GM18517 (cell line): ENCODE results near the gene SCLT1.
"Not testable (repeated sequence)": the region's sequence is repeated elsewhere in the genome, so short reads cannot be mapped to it uniquely, and the experiment has no call there.

ENCODE experiments used
- ATAC-seq: cut with Tn5 transposase; IDR thresholded peaks from one replicate; pipeline ENCODE4 v1.9.1; 2021; ENCODE audit warnings: mild to moderate bottlenecking, moderate library complexity; ENCODE audit not compliant: unreplicated experiment

SCLT1 gene

GRCh38 chr4:129077326-129077725 lies 16.0 kb downstream of the SCLT1 start:
- no peak for ATAC-seq

GRCh38 chr4:129069537-129069936 lies 23.8 kb downstream of the SCLT1 start:
- ATAC-seq, result not testable (repeated sequence)

DNA sequence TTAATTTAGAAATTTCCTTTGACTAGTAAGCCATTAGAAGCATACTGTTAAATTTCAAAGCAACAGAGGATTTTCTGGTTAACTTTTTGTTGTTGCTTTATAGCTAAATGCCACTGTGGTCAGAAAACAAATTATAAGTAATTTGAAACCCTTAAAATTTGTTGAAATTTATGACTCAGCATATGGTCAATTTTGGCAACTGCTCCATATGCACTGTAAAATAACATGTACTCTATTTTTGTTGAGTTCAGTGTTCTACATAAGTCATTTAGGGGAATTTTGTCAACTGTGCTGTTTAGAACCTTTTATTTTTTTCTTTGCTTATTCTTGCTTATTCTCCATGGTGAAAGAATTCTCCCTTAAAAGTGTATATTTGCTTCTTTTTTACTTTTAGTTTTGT lies 28.6 kb downstream of the SCLT1 start:
- no peak for ATAC-seq

GRCh38 chr4:129063640-129064039 lies 29.7 kb downstream of the SCLT1 start:
- ATAC-seq, result no peak

- ATAC-seq, result no peak
These were observed 30.8 kb downstream of the SCLT1 start for GRCh38 chr4:129062580-129062979.

- ATAC-seq, result no peak
These were observed 34.3 kb downstream of the SCLT1 start for GRCh38 chr4:129059028-129059427.

- no peak for ATAC-seq
These were observed 47.0 kb downstream of the SCLT1 start for GRCh38 chr4:129046055-129046959.

GRCh38 chr4:129043523-129043922 lies 49.8 kb downstream of the SCLT1 start:
- no peak for ATAC-seq

- ATAC-seq, result no peak
These were observed 52.9 kb downstream of the SCLT1 start for GRCh38 chr4:129040471-129040870.

GRCh38 chr4:129037093-129037492 lies 56.2 kb downstream of the SCLT1 start:
- ATAC-seq, result no peak

- ATAC-seq, result no peak
These were observed 78.5 kb downstream of the SCLT1 start for GRCh38 chr4:129014566-129015509.

GRCh38 chr4:129008096-129008495 lies 85.2 kb downstream of the SCLT1 start:
- ATAC-seq, result no peak

DNA sequence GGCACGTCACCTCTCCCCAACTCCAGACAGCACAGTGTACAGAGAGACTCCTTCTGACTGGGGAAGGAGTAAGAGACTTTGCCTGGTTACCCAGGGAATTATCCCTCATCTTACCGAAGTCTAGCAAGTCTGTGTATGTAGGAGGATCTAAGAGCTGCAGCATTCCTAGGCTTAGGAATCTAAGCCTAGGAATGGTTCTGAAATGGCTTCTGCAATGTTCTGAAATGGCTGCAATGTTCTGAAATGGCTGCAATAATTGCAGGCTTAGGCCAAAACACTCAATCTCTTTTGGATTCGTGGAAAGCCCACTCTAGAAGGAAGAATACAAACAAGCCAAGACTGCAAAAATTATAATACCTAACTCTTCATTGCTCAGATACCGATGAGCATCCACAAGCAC lies 106.4 kb downstream of the SCLT1 start:
- no peak for ATAC-seq

DNA sequence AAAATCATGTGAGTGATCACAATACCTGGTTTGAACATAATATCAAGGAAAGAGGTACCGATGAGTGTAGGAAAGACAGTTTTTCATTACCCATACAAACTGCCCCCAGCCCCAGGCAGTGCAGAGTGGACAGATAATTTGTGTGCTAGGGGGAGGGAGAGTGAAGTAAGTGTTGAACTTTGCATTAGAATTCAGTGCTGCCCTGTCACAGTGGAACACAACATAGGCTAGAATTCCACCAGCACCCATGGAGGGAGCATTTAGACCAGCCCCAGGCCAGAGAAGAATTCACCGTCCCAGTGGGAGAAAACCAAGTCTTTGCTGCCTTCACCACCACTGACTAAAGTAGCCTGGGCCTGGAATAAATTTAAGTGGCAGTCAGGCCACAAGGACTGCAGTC lies 107.3 kb downstream of the SCLT1 start:
- ATAC-seq, result no peak

DNA sequence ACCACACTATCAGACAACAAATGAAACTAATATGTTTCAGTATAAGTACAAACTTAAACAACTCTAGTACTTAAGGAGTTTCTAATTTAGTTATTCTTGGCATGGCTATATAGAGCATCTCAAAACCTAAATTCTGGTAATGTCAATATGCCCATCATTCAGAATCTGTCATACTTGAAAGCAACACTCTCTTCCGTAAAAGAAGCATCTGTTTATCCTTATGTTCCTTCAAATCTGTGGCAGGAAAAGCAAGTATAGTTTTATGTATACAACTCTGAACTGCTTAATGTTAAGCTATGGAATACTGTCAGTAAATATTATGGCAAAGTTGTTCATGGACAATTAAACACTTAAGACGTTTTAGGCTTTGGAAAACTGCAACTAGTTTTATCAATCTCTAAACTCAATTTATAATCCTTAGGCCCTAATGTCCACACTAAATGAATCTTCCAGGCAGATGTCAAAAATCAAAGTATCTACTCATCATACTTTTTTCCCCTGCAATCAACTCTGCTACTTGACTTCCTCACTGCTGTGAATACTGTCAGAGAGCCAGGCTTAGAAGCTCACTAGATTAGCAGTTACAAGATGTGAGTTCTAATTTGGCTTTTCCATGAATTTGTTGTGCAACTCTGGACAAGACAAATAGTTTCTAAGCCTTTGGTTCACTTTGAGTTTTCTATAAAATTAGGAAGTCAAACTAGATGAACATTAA lies 109.4 kb downstream of the SCLT1 start:
- no peak for ATAC-seq

DNA sequence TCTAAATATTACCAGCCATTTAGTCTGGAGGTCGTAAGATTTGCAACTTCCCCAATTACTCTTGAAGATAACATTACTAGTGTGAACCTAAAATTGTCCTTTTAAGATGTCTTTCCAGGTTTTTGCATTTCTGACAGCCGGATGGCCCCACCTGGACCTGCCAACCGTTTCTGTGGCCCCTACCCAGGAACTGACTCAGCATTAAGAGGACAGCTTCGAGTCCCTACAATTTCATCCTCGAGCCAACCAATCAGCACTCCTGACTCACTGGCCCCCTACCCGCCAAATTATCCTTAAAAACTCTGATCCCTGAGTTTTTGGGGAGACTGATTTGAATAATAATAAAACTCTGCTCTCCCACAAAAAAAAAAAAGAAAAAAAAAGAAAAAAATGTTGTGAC lies 112.0 kb downstream of the SCLT1 start:
- no peak for ATAC-seq

DNA sequence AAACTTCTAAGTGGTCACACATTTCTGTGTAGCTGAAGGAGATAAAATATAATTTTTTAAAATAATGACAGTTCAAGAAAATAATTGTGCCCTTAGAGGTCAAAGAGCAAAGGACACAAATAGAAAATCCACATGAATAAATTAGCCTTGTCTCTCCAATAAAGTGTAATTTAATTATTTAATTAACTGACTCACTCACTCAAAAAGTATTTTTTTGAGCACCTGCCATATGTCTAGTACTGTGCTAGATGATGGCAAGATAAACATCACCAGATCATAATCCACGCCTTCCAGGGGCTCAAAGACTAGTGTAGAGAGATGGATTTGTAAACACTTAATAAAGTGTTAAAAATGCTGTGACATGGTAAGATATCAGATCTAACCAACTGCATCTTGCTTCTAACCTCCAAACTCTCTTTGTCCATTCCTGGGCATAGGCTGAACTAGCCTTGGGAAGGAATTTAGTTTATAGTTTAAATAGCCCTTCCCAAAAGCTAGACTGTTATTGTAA lies 112.5 kb downstream of the SCLT1 start:
- no peak for ATAC-seq

DNA sequence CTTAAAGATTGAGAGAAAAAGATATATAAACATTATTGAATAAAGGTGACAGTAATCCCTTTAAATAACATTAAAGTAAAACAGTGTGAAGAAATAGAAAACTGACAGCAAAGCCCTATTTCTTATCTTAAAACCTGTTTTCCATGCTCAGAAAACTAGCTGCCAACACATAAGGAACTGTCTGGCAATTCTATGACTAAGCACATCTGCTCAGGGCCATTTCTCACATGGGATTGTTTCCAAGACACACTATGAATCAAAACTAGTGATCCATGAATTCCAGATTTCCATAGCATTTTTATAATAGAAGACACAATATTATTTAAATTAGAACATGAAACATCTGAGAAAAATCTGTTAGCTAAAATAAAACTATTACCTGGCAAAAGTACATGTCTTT lies 113.4 kb downstream of the SCLT1 start:
- ATAC-seq, result no peak

DNA sequence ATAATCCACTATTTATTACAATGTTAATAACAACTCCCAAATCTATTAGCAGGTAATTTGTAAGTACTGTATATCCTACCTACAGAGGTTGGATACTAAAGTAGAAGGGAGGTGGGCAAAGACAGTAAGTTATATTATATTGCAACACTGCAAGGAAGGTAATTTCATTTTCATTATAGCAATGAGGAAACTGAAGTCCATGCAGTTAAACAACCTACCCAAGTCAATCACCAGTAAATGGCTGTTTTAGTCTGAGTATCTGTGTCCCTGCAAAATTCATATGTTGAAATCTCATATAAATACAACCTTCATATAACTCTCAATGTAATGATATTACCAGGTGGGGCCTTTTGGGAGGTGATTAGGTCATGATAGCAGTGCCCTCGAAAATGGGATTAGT lies 114.4 kb downstream of the SCLT1 start:
- no peak for ATAC-seq

- ATAC-seq, result no peak
These were observed 119.2 kb downstream of the SCLT1 start for GRCh38 chr4:128974136-128974581.

DNA sequence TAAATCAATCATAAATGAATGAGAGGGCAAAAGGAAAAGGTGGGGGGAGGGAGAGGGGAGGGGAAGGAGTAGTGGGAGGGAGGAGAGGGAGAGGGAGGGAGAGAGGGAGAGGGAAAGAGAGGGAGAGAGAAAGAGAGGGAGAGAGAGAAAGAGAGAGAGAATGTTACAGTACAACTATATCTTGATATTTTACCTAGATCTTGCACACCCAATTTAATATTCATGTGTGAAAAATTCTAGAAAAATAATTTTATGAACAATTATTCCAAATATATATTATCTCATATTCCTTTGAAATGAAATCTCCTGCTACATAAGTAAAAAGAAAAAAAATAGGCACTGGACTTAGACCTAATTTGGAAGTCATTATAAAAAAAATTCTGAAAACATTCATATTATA lies 120.0 kb downstream of the SCLT1 start:
- ATAC-seq, result no peak
